H1 (cell line): ENCODE measurements around the gene KLHL26. TPM values are rescaled to one million over a fixed set of nuclear protein-coding genes. Genes with fewer than 3 reads are reported as not detected.
A peak's percentile ranks its signal among the peaks of the same experiment; 100 is the strongest.

Source experiments
- CREB1 ChIP-seq: IDR thresholded peaks from 2 replicates; pipeline ENCODE4 v1.6.1; 2012; ENCODE audit warnings: inconsistent platforms
- EZH2 ChIP-seq: fragments of 200-600 bp; sonication (generic); IDR thresholded peaks from 2 replicates; pipeline ENCODE4 v1.7.1; 2012; ENCODE audit warnings: low read depth, mild to moderate bottlenecking, moderate library complexity, low read length, inconsistent platforms; ENCODE audit not compliant: severe bottlenecking
- HDAC2 ChIP-seq, 2 experiments: fragments of 300-600 bp in 1 of 2; sonication (generic) in 1 of 2; IDR thresholded peaks; 2 replicates each; pipeline ENCODE4 v1.6.1; 2011 to 2012; ENCODE audit warnings: low read depth in 2 of 2, low read length in 2 of 2, mild to moderate bottlenecking in 2 of 2, moderate library complexity in 2 of 2, borderline replicate concordance in 1 of 2, inconsistent platforms in 1 of 2
- JUND ChIP-seq: IDR thresholded peaks from 2 replicates; pipeline ENCODE4 v1.6.1; 2011; ENCODE audit warnings: mild to moderate bottlenecking, improper control_type of control experiment, low read length
- KDM4A ChIP-seq: IDR thresholded peaks from one replicate; pipeline ENCODE4 v1.7.1; 2012; ENCODE audit warnings: low read depth, mild to moderate bottlenecking, moderate library complexity, low read length, inconsistent platforms; ENCODE audit not compliant: severe bottlenecking
- PHF8 ChIP-seq: fragments of 200-600 bp; sonication (generic); conservative IDR thresholded peaks from 2 replicates; pipeline ENCODE4 v1.7.1; 2012; ENCODE audit warnings: low read depth, mild to moderate bottlenecking, inconsistent platforms, low read length, moderate library complexity
- polyA plus RNA-seq, 7 experiments: library from polyadenylated mRNA; depleted of rRNA in 3 of 7; stranded (reverse) in 5 of 7; unstranded in 2 of 7; fragments of >200 nt in 5 of 7; fragments of 200-250 nt in 2 of 7; gene quantifications; 1 replicate in 5 of 7; 2 replicates in 1 of 7; 4 replicates in 1 of 7; pipeline versions ENCODE4 v1.2.1 to v1.2.3, GENCODE V29; 2011 to 2013; ENCODE audit warnings: missing spikeins in 2 of 7, mixed read lengths in 2 of 7
- total RNA-seq: library from RNA; stranded (reverse); fragmentation: NEBNext Ultra II Directional; extraction: Animal tissue kit (Norgen Biotek cat#: 25700); gene quantifications from 2 replicates; pipeline ENCODE4 v1.2.1, GENCODE V29; 2021
- TF ChIP-seq, protein P1 (sequence below): IDR thresholded peaks from 2 replicates; pipeline ENCODE4 v1.6.1; 2011; ENCODE audit warnings: low read length, improper control_type of control experiment

Gene KLHL26
- total and polyA plus RNA-seq, 2 of the 8 experiments (the other 6 are each of a cell fraction or from before 2014, with no cell fraction given): 2.2 to 8.8 TPM

DNA sequence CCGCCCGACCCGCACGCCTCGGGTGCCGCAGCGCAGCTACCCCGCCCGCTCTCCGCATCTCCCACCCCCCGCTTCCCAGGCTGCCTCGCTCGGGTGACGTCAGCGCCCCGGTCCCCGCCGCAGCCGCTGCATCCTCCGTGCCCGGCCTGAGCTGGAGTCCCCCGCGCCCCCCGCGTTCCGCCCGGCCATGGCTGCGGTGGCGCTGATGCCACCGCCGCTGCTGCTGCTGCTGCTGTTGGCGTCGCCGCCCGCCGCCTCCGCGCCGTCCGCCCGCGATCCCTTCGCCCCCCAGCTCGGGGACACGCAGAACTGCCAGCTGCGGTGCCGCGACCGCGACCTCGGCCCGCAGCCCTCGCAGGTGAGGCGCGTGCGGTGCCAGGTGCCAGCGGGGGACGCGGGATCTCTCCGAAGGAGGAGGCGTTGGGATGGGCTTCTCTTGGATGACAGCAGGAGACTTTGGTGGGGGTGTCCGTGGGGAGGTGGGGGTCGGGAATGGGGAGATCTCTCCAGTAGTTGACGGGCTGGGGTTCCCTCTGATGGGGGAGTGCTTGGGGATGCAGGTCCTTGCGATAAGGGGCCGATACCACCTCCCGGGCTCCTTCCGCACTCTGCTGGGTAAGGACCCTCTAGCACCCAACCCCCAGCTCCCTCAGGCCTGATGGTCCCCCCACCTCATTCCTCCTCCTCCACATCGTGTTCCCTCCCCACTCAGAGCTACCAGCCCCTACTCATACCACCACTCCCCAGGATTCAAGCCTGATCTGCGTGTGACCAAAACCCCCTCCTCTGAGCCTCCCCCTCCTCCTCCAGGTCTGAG, 23.8 kb upstream of the KLHL26 start, which contains the start of gene TMEM59L (continued):
- TF ChIP-seq KDM4A: peak; percentile 63
- 0 out of 4 replicates have a peak, but pooled peaks of 1 of the 2 experiments have one; percentile 26 for TF ChIP-seq HDAC2 (IDR thresholded peaks at IDR 0.05; ENCODE audit: borderline replicate concordance in 1 of 2, low read depth in 2 of 2, low read length in 2 of 2)
- TF ChIP-seq JUND: peak; percentile 15; the same call in 1 of the 2 replicates
- TF ChIP-seq PHF8: 0 out of 2 replicates have a peak, but pooled peaks have one; percentile 31
- peak; percentile 79 for TF ChIP-seq CREB1
- TF ChIP-seq, protein P1, sequence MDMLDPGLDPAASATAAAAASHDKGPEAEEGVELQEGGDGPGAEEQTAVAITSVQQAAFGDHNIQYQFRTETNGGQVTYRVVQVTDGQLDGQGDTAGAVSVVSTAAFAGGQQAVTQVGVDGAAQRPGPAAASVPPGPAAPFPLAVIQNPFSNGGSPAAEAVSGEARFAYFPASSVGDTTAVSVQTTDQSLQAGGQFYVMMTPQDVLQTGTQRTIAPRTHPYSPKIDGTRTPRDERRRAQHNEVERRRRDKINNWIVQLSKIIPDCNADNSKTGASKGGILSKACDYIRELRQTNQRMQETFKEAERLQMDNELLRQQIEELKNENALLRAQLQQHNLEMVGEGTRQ: no peak
- peak; percentile 83 for TF ChIP-seq EZH2
